ENCODE measurements around the gene EHMT1. TPM values are rescaled to one million over a fixed set of nuclear protein-coding genes. Genes with fewer than 3 reads are reported as not detected.

EHMT1 gene
- total RNA-seq, 1 donor from 2014 or later, result 45.3 TPM

- H3K27me3 ChIP-seq (ENCODE audit: control insufficient read depth, insufficient read depth, low read length), result no peaks in the 10 kb centered on the region
- H3K4me3 ChIP-seq (ENCODE audit: low read depth, low read length), result no peak overlapping the region
- FAIRE-seq (no peak), DNase-seq (ENCODE audit: low read depth) (no peak)
- peaks cover 18% of the 10 kb centered on the region for H3K36me3 ChIP-seq (ENCODE audit: control insufficient read depth, insufficient read depth, low read length)
- TF ChIP-seq CTCF (IDR thresholded peaks at IDR 0.05; ENCODE audit: insufficient read depth, low read length, severe bottlenecking), result peak; percentile 23
Observed at GRCh38 chr9:137772281-137772873, 153.6 kb downstream of the EHMT1 start.

GRCh38 chr9:137774775-137775386, 156.1 kb downstream of the EHMT1 start:
- TF ChIP-seq CTCF (IDR thresholded peaks at IDR 0.05; ENCODE audit: insufficient read depth, low read length, severe bottlenecking), result no peak
- Histone ChIP-seq H3K36me3 (ENCODE audit: control insufficient read depth, insufficient read depth, low read length) (peaks cover 25% of the 10 kb centered on the region), H3K4me3 (ENCODE audit: low read depth, low read length) (no peak overlapping the region), H3K27me3 (ENCODE audit: control insufficient read depth, insufficient read depth, low read length) (no peaks in the 10 kb centered on the region)
- DNase-seq (ENCODE audit: low read depth), result no peak
- FAIRE-seq, result no peak

- DNase-seq (ENCODE audit: low read depth) (no peak), FAIRE-seq (no peak)
- TF ChIP-seq CTCF (IDR thresholded peaks at IDR 0.05; ENCODE audit: insufficient read depth, low read length, severe bottlenecking), result no peak
- no peaks in the 10 kb centered on the region for H3K27me3 ChIP-seq (ENCODE audit: control insufficient read depth, insufficient read depth, low read length)
- H3K4me3 ChIP-seq (ENCODE audit: low read depth, low read length), result no peak overlapping the region
- peaks cover 25% of the 10 kb centered on the region for H3K36me3 ChIP-seq (ENCODE audit: control insufficient read depth, insufficient read depth, low read length)
Observed at GRCh38 chr9:137776306-137776995, 157.6 kb downstream of the EHMT1 start.

GRCh38 chr9:137777761-137778160, 159.0 kb downstream of the EHMT1 start:
- FAIRE-seq (no peak), DNase-seq (ENCODE audit: low read depth) (no peak)
- TF ChIP-seq CTCF (IDR thresholded peaks at IDR 0.05; ENCODE audit: insufficient read depth, low read length, severe bottlenecking), result no peak
- H3K27me3 ChIP-seq (ENCODE audit: control insufficient read depth, insufficient read depth, low read length), result no peaks in the 10 kb centered on the region
- H3K36me3 ChIP-seq (ENCODE audit: control insufficient read depth, insufficient read depth, low read length), result peaks cover 32% of the 10 kb centered on the region
- no peak overlapping the region for H3K4me3 ChIP-seq (ENCODE audit: low read depth, low read length)

GRCh38 chr9:137778336-137778735, 159.5 kb downstream of the EHMT1 start:
- no peak for TF ChIP-seq CTCF (IDR thresholded peaks at IDR 0.05; ENCODE audit: insufficient read depth, low read length, severe bottlenecking)
- DNase-seq (ENCODE audit: low read depth) (no peak), FAIRE-seq (no peak)
- Histone ChIP-seq H3K27me3 (ENCODE audit: control insufficient read depth, insufficient read depth, low read length) (no peaks in the 10 kb centered on the region), H3K4me3 (ENCODE audit: low read depth, low read length) (no peak overlapping the region), H3K36me3 (ENCODE audit: control insufficient read depth, insufficient read depth, low read length) (peaks cover 35% of the 10 kb centered on the region)

All from bronchial epithelial cell (primary cell).